ENCODE results near the gene SREBF1. TPM values are rescaled to one million over a fixed set of nuclear protein-coding genes. Genes with fewer than 3 reads are reported as not detected.

SREBF1 gene
- total and polyA plus RNA-seq, 3 donors from 2014 or later = 142 to 256 (median 239) TPM

GRCh38 chr17:17789410-17789809 is 47.4 kb downstream of the SREBF1 start:
- TF ChIP-seq CTCF (IDR thresholded peaks at IDR 0.05) (no peak), POLR2A (IDR thresholded peaks at IDR 0.05) (no peak)
- DNase-seq = no peak
- 85 to 88% methylated on average over 6 of the region's 6 CpGs for WGBS, 2 donors
- H3K27ac ChIP-seq = no peak overlapping the region
- peaks cover 33% of the 10 kb centered on the region for H3K4me1 ChIP-seq
- intact Hi-C loops (cut with DNase I; ENCODE audit: low total_unique reads) = no loop called here
- H3K9me3 ChIP-seq = no peaks in the 10 kb centered on the region
- no peak overlapping the region for H3K4me3 ChIP-seq
- H3K27me3 ChIP-seq = no peaks in the 10 kb centered on the region
- no peaks in the 10 kb centered on the region for H3K36me3 ChIP-seq (ENCODE audit: low read depth, missing control alignments)

GRCh38 chr17:17788967-17789366 is 47.8 kb downstream of the SREBF1 start:
- WGBS, 2 donors = 85 to 91% methylated on average over 3 to 8 of the region's 8 CpGs
- no peak for DNase-seq
- Histone ChIP-seq H3K9me3 (no peaks in the 10 kb centered on the region), H3K4me3 (no peak overlapping the region), H3K4me1 (peaks cover 38% of the 10 kb centered on the region), H3K27ac (no peak overlapping the region), H3K27me3 (no peaks in the 10 kb centered on the region), H3K36me3 (ENCODE audit: low read depth, missing control alignments) (no peaks in the 10 kb centered on the region)
- no peak for TF ChIP-seq POLR2A (IDR thresholded peaks at IDR 0.05)
- no peak for TF ChIP-seq CTCF (IDR thresholded peaks at IDR 0.05)
- intact Hi-C loops (cut with DNase I; ENCODE audit: low total_unique reads) = no loop called here

GRCh38 chr17:17787568-17787967 is 49.2 kb downstream of the SREBF1 start:
- DNase-seq = no peak
- 87 to 100% methylated on average over 2 to 7 of the region's 7 CpGs for WGBS, 2 donors
- intact Hi-C loops (cut with DNase I; ENCODE audit: low total_unique reads) = no loop called here

GRCh38 chr17:17786998-17787397 is 49.8 kb downstream of the SREBF1 start:
- intact Hi-C loops (cut with DNase I; ENCODE audit: low total_unique reads) = no loop called here
- Histone ChIP-seq H3K4me1 (peaks cover 33% of the 10 kb centered on the region), H3K27me3 (no peaks in the 10 kb centered on the region), H3K27ac (no peak overlapping the region), H3K9me3 (no peaks in the 10 kb centered on the region), H3K4me3 (no peak overlapping the region), H3K36me3 (ENCODE audit: low read depth, missing control alignments) (no peaks in the 10 kb centered on the region)
- no peak for TF ChIP-seq CTCF (IDR thresholded peaks at IDR 0.05)
- TF ChIP-seq POLR2A (IDR thresholded peaks at IDR 0.05) = no peak
- DNase-seq = no peak
- WGBS, 2 donors = 83 to 86% methylated on average over 2 of the region's 2 CpGs

More at GRCh38 chr17:17787568-17787967, 49.2 kb downstream of the SREBF1 start:
- no peak overlapping the region for H3K27ac ChIP-seq
- no peak for TF ChIP-seq POLR2A (IDR thresholded peaks at IDR 0.05)
- no peak for TF ChIP-seq CTCF (IDR thresholded peaks at IDR 0.05)
- no peaks in the 10 kb centered on the region for H3K27me3 ChIP-seq
- no peak overlapping the region for H3K4me3 ChIP-seq
- peaks cover 39% of the 10 kb centered on the region for H3K4me1 ChIP-seq
- no peaks in the 10 kb centered on the region for H3K36me3 ChIP-seq (ENCODE audit: low read depth, missing control alignments)
- no peaks in the 10 kb centered on the region for H3K9me3 ChIP-seq

- TF ChIP-seq CTCF (IDR thresholded peaks at IDR 0.05) (no peak), POLR2A (IDR thresholded peaks at IDR 0.05) (no peak)
- Histone ChIP-seq H3K9me3 (no peaks in the 10 kb centered on the region), H3K27ac (no peak overlapping the region), H3K27me3 (no peaks in the 10 kb centered on the region), H3K4me3 (no peak overlapping the region), H3K36me3 (ENCODE audit: low read depth, missing control alignments) (no peaks in the 10 kb centered on the region), H3K4me1 (peaks cover 46% of the 10 kb centered on the region)
- intact Hi-C loops (cut with DNase I; ENCODE audit: low total_unique reads) = no loop called here
- no peak for DNase-seq
- WGBS, 2 donors = 66 to 68% methylated on average over 11 of the region's 11 CpGs
Measured at GRCh38 chr17:17785407-17785806, 51.4 kb downstream of the SREBF1 start.
